AG04450 (cell line): Measurements from ENCODE around the gene NELFB. TPM values are rescaled to one million over a fixed set of nuclear protein-coding genes. Genes with fewer than 3 reads are reported as not detected.

Experiments used
- CTCF ChIA-PET: fragments of 300-600, 350-600 bp; formaldehyde crosslinking; extraction: SDS; loops from one replicate; lab custom pipeline; 2022; ENCODE audit warnings: antibody characterized with exemption, inconsistent platforms; lab: Charles Lee
- POLR2A ChIA-PET: fragments of 350-600 bp; formaldehyde crosslinking; extraction: SDS; loops from one replicate; lab custom pipeline; 2021; ENCODE audit warnings: antibody characterized with exemption, inconsistent platforms; lab: Yijun Ruan, JAX
- DNase-seq: peaks from one replicate; pipeline ENCODE4 v3.0.0-alpha.2; 2011; ENCODE audit warnings: low read depth, low spot score
- H3K27ac ChIP-seq: one replicate; pipeline ENCODE4 v1.5.1; 2012; ENCODE audit warnings: low read depth, low read length, control low read depth
- H3K27me3 ChIP-seq: one replicate; pipeline ENCODE4 v1.6.0; 2012; ENCODE audit warnings: low read length; ENCODE audit not compliant: control insufficient read depth, insufficient read depth
- H3K4me3 ChIP-seq: 2 replicates; pipeline ENCODE4 v1.5.1; 2011; ENCODE audit warnings: mild to moderate bottlenecking, low read depth, low read length, control low read depth
- H3K9me3 ChIP-seq: 2 replicates; pipeline ENCODE4 v1.5.1; 2012; ENCODE audit warnings: low read length; ENCODE audit not compliant: control insufficient read depth, insufficient read depth
- polyA plus RNA-seq: library from polyadenylated mRNA; depleted of rRNA; stranded (reverse); fragments of >200 nt; gene quantifications from 2 replicates; pipeline ENCODE4 v1.2.3, GENCODE V29; 2011; rRNA removed
- TF ChIP-seq, protein P1 (sequence below): IDR thresholded peaks from 2 replicates; pipeline ENCODE4 v1.5.1; 2011; ENCODE audit warnings: low read depth, low read length, control low read depth, inconsistent platforms

NELFB gene
- polyA plus RNA-seq, 1 experiment, result 27.1 TPM

DNA sequence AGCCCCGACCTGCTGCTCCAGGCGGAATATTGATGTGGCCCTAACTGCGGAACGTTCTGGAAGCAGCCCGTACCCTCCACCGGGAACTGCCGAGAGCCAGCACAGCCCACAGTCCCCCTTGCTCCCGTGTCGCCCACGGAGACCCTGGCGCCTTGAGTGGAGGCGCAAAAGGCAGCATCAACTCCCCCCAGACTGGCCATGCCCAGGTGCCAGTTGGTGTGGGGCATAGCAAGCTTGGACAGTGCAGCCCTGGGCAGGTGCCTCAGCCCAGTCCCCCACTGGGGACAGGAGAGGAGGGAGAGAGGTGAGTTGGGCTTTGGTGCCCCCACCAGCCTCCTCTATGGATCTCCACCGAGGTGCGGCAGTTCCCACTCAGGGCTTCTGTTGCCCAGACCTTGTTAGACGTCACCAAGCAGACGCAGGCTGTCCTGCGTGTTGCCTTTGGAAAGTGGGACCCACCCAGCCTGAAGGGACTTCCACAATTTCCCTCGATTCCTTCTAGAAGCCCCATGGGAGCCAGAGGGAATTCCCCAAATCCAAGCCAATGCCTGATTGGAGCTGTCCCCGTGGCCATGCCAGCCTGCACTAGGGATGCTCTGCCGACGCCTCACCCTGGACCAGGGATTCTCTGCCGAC lies 66.7 kb downstream of the NELFB start:
- TF ChIP-seq, protein P1, sequence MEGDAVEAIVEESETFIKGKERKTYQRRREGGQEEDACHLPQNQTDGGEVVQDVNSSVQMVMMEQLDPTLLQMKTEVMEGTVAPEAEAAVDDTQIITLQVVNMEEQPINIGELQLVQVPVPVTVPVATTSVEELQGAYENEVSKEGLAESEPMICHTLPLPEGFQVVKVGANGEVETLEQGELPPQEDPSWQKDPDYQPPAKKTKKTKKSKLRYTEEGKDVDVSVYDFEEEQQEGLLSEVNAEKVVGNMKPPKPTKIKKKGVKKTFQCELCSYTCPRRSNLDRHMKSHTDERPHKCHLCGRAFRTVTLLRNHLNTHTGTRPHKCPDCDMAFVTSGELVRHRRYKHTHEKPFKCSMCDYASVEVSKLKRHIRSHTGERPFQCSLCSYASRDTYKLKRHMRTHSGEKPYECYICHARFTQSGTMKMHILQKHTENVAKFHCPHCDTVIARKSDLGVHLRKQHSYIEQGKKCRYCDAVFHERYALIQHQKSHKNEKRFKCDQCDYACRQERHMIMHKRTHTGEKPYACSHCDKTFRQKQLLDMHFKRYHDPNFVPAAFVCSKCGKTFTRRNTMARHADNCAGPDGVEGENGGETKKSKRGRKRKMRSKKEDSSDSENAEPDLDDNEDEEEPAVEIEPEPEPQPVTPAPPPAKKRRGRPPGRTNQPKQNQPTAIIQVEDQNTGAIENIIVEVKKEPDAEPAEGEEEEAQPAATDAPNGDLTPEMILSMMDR, result no peak
- Histone ChIP-seq H3K4me3 (no peak overlapping the region), H3K27ac (no peak overlapping the region), H3K9me3 (peaks cover 9% of the 10 kb centered on the region; the same call in 1 of the 2 replicates), H3K27me3 (no peaks in the 10 kb centered on the region)
- ChIA-PET POLR2A (no interaction called here), CTCF (no interaction called here)
- DNase-seq, result no peak

Other genes with a start within 250 kb of the NELFB start
- 4.7 and 8.8 TPM in 2 replicates for gene ABCA2, start 227.1 kb upstream of the NELFB start, polyA plus RNA-seq
- gene FUT7, start 223.2 kb upstream of the NELFB start, polyA plus RNA-seq, result not detected in 2 replicates
- gene NPDC1, start 209.2 kb upstream of the NELFB start, polyA plus RNA-seq, result 8.9 and 16.5 TPM in 2 replicates
- not detected in 2 replicates for gene ENTPD2, start 201.3 kb upstream of the NELFB start, polyA plus RNA-seq
- gene SAPCD2, start 184.8 kb upstream of the NELFB start, polyA plus RNA-seq, result 1.5 and 1.8 TPM in 2 replicates
- gene UAP1L1, start 177.8 kb upstream of the NELFB start, polyA plus RNA-seq, result 5.1 and 6.3 TPM in 2 replicates
- gene MAN1B1, start 168.3 kb upstream of the NELFB start, polyA plus RNA-seq, result 40.8 and 50.2 TPM in 2 replicates
- 30.6 and 52.6 TPM in 2 replicates for gene DPP7, start 140.6 kb upstream of the NELFB start, polyA plus RNA-seq
- 0.04 TPM in 1 of 2 replicates, not detected in the other for gene GRIN1, start 116.2 kb upstream of the NELFB start, polyA plus RNA-seq
- not detected in 2 replicates for gene LRRC26, start 85.3 kb upstream of the NELFB start, polyA plus RNA-seq
- gene TMEM210, start 83.3 kb upstream of the NELFB start, polyA plus RNA-seq, result not detected in 2 replicates
- gene ANAPC2, start 66.8 kb upstream of the NELFB start, polyA plus RNA-seq, result 12.1 and 14.6 TPM in 2 replicates
- 35.0 and 46.9 TPM in 2 replicates for gene SSNA1, start 66.7 kb upstream of the NELFB start, polyA plus RNA-seq
- gene TPRN, start 54.6 kb upstream of the NELFB start, polyA plus RNA-seq, result 2.8 and 3.8 TPM in 2 replicates
- gene TMEM203, start 49.7 kb upstream of the NELFB start, polyA plus RNA-seq, result 44.2 and 50.2 TPM in 2 replicates
- gene NDOR1, start 49.6 kb upstream of the NELFB start, polyA plus RNA-seq, result 2.8 and 3.8 TPM in 2 replicates
- 0.17 and 0.45 TPM in 2 replicates for gene RNF208, start 33.1 kb upstream of the NELFB start, polyA plus RNA-seq
- 0.27 and 0.56 TPM in 2 replicates for gene CYSRT1, start 30.2 kb upstream of the NELFB start, polyA plus RNA-seq
- not detected in 2 replicates for gene RNF224, start 27.8 kb upstream of the NELFB start, polyA plus RNA-seq
- gene SLC34A3, start 24.4 kb upstream of the NELFB start, polyA plus RNA-seq, result not detected in 2 replicates
- gene TUBB4B, start 14.0 kb upstream of the NELFB start, polyA plus RNA-seq, result 223 and 262 TPM in 2 replicates
- not detected in 2 replicates for gene STPG3, start 4.0 kb upstream of the NELFB start, polyA plus RNA-seq
- 14.1 and 18.7 TPM in 2 replicates for gene TOR4A, start 22.4 kb downstream of the NELFB start, polyA plus RNA-seq
- 0.17 and 0.22 TPM in 2 replicates for gene NRARP, start 46.9 kb downstream of the NELFB start, polyA plus RNA-seq
- gene EXD3, start 167.8 kb downstream of the NELFB start, polyA plus RNA-seq, result 4.0 and 5.4 TPM in 2 replicates
- 0.06 and 0.09 TPM in 2 replicates for gene NOXA1, start 168.1 kb downstream of the NELFB start, polyA plus RNA-seq
- not detected in 2 replicates for gene ENTPD8, start 186.0 kb downstream of the NELFB start, polyA plus RNA-seq
- gene NSMF, start 204.0 kb downstream of the NELFB start, polyA plus RNA-seq, result 20.7 and 27.6 TPM in 2 replicates